ENCODE data around the gene IVNS1ABP. TPM values are rescaled to one million over a fixed set of nuclear protein-coding genes. Genes with fewer than 3 reads are reported as not detected.
"Not testable (repeated sequence)": the region's sequence is repeated elsewhere in the genome, so short reads cannot be mapped to it uniquely, and the experiment has no call there.

IVNS1ABP gene
- total RNA-seq, 1 donor from 2014 or later: 143 TPM

- DNase-seq (ENCODE audit: low spot score); H3K27me3 Mint-ChIP-seq (ENCODE audit: low read depth); H3K27ac Mint-ChIP-seq; H3K4me3 Mint-ChIP-seq (ENCODE audit: low read depth); intact Hi-C loops (cut with micrococcal nuclease): not testable (repeated sequence)
- Mint-ChIP-seq H3K9me3 (peaks cover 10% of the 10 kb centered on the region), H3K36me3 (ENCODE audit: low read depth) (peaks cover 19% of the 10 kb centered on the region), H3K4me1 (ENCODE audit: low read depth) (peaks cover 14% of the 10 kb centered on the region)
Observed at GRCh38 chr1:185321653-185322221, 4.7 kb upstream of the IVNS1ABP start.

- H3K27ac Mint-ChIP-seq; DNase-seq (ENCODE audit: low spot score): not testable (repeated sequence)
Observed at GRCh38 chr1:185321104-185321503, 4.1 kb upstream of the IVNS1ABP start.

GRCh38 chr1:185319139-185319475 lies 2.1 kb upstream of the IVNS1ABP start:
- Mint-ChIP-seq H3K4me1 (ENCODE audit: low read depth) (peaks cover 22% of the 10 kb centered on the region), H3K36me3 (ENCODE audit: low read depth) (peaks cover 37% of the 10 kb centered on the region), H3K4me3 (ENCODE audit: low read depth) (no peak overlapping the region), H3K27me3 (ENCODE audit: low read depth) (no peaks in the 10 kb centered on the region), H3K27ac (no peak overlapping the region), H3K9me3 (peaks cover 10% of the 10 kb centered on the region)
- intact Hi-C loops (cut with micrococcal nuclease): loop anchor here (5.0 to 10.0 kb wide), 3 partner anchors 276 to 353 kb away; partner anchors contain the start of gene NIBAN1
- DNase-seq (ENCODE audit: low spot score): no peak

More at GRCh38 chr1:185321104-185321503, 4.1 kb upstream of the IVNS1ABP start:
- H3K27me3 Mint-ChIP-seq (ENCODE audit: low read depth); intact Hi-C loops (cut with micrococcal nuclease); H3K4me3 Mint-ChIP-seq (ENCODE audit: low read depth): not testable (repeated sequence)
- peaks cover 19% of the 10 kb centered on the region for H3K36me3 Mint-ChIP-seq (ENCODE audit: low read depth)
- H3K9me3 Mint-ChIP-seq: peaks cover 10% of the 10 kb centered on the region
- peaks cover 14% of the 10 kb centered on the region for H3K4me1 Mint-ChIP-seq (ENCODE audit: low read depth)

GRCh38 chr1:185318431-185319138 lies 1.5 kb upstream of the IVNS1ABP start:
- peak overlapping the region; percentile 90 for H3K4me3 Mint-ChIP-seq (ENCODE audit: low read depth)
- H3K27ac Mint-ChIP-seq: peak overlapping the region; percentile 98
- peaks cover 43% of the 10 kb centered on the region for H3K36me3 Mint-ChIP-seq (ENCODE audit: low read depth)
- peaks cover 10% of the 10 kb centered on the region for H3K9me3 Mint-ChIP-seq
- intact Hi-C loops (cut with micrococcal nuclease): loop anchor here (5.0 to 10.0 kb wide), 3 partner anchors 276 to 354 kb away; partner anchors contain the start of gene NIBAN1
- peaks cover 27% of the 10 kb centered on the region for H3K4me1 Mint-ChIP-seq (ENCODE audit: low read depth)
- H3K27me3 Mint-ChIP-seq (ENCODE audit: low read depth): no peaks in the 10 kb centered on the region
- DNase-seq (ENCODE audit: low spot score): no peak

- peak overlapping the region; percentile 98 for H3K27ac Mint-ChIP-seq
- H3K9me3 Mint-ChIP-seq: peaks cover 10% of the 10 kb centered on the region
- no peaks in the 10 kb centered on the region for H3K27me3 Mint-ChIP-seq (ENCODE audit: low read depth)
- H3K36me3 Mint-ChIP-seq (ENCODE audit: low read depth): peaks cover 46% of the 10 kb centered on the region
- H3K4me3 Mint-ChIP-seq (ENCODE audit: low read depth): peak overlapping the region; percentile 90
- intact Hi-C loops (cut with micrococcal nuclease): loop anchor here (1.0 to 10.0 kb wide), 11 partner anchors 21 to 563 kb away; partner anchors contain the start of genes EDEM3, NIBAN1, RNF2 and SWT1
- DNase-seq (ENCODE audit: low spot score): peak; percentile 69
- H3K4me1 Mint-ChIP-seq (ENCODE audit: low read depth): peaks cover 34% of the 10 kb centered on the region
Observed at GRCh38 chr1:185317886-185318310, 855 bp upstream of the IVNS1ABP start.

GRCh38 chr1:185316163-185317033 lies 645 bp downstream of the IVNS1ABP start:
- H3K36me3 Mint-ChIP-seq (ENCODE audit: low read depth): peaks cover 49% of the 10 kb centered on the region
- intact Hi-C loops (cut with micrococcal nuclease): loop anchor here (1.0 to 10.0 kb wide), 12 partner anchors 23 to 1059 kb away; partner anchors contain the start of genes EDEM3, NIBAN1, ODR4 and RNF2
- peaks cover 45% of the 10 kb centered on the region for H3K4me1 Mint-ChIP-seq (ENCODE audit: low read depth)
- H3K27ac Mint-ChIP-seq: peak overlapping the region; percentile 98
- peaks cover 10% of the 10 kb centered on the region for H3K9me3 Mint-ChIP-seq
- peak overlapping the region; percentile 90 for H3K4me3 Mint-ChIP-seq (ENCODE audit: low read depth)
- DNase-seq (ENCODE audit: low spot score): peak; percentile 84
- H3K27me3 Mint-ChIP-seq (ENCODE audit: low read depth): no peaks in the 10 kb centered on the region

- Mint-ChIP-seq H3K36me3 (ENCODE audit: low read depth) (peaks cover 45% of the 10 kb centered on the region), H3K27ac (peak overlapping the region; percentile 98), H3K27me3 (ENCODE audit: low read depth) (no peaks in the 10 kb centered on the region), H3K4me3 (ENCODE audit: low read depth) (peak overlapping the region; percentile 90), H3K4me1 (ENCODE audit: low read depth) (peaks cover 47% of the 10 kb centered on the region), H3K9me3 (peaks cover 2% of the 10 kb centered on the region)
- DNase-seq (ENCODE audit: low spot score): no peak
- intact Hi-C loops (cut with micrococcal nuclease): loop anchor here (1.0 to 10.0 kb wide), 7 partner anchors 271 to 1060 kb away; partner anchors contain the start of genes EDEM3, NIBAN1, ODR4 and RNF2
Observed at GRCh38 chr1:185315445-185316071, 1.5 kb downstream of the IVNS1ABP start.

- no peaks in the 10 kb centered on the region for H3K27me3 Mint-ChIP-seq (ENCODE audit: low read depth)
- no peak for DNase-seq (ENCODE audit: low spot score)
- no peaks in the 10 kb centered on the region for H3K9me3 Mint-ChIP-seq
- peaks cover 43% of the 10 kb centered on the region for H3K36me3 Mint-ChIP-seq (ENCODE audit: low read depth)
- peak overlapping the region; percentile 90 for H3K4me3 Mint-ChIP-seq (ENCODE audit: low read depth)
- peak overlapping the region; percentile 53 for H3K27ac Mint-ChIP-seq
- intact Hi-C loops (cut with micrococcal nuclease): loop anchor here (10.0 kb wide), 1 partner anchor 280 kb away; no protein-coding TSS in a partner anchor
- peaks cover 47% of the 10 kb centered on the region for H3K4me1 Mint-ChIP-seq (ENCODE audit: low read depth)
Observed at GRCh38 chr1:185314411-185314810, 2.6 kb downstream of the IVNS1ABP start.

- Mint-ChIP-seq H3K27ac (no peak overlapping the region), H3K4me3 (ENCODE audit: low read depth) (peak overlapping the region; percentile 90), H3K27me3 (ENCODE audit: low read depth) (no peaks in the 10 kb centered on the region), H3K9me3 (no peaks in the 10 kb centered on the region), H3K4me1 (ENCODE audit: low read depth) (peaks cover 37% of the 10 kb centered on the region), H3K36me3 (ENCODE audit: low read depth) (peaks cover 56% of the 10 kb centered on the region)
- intact Hi-C loops (cut with micrococcal nuclease): loop anchor here (10.0 kb wide), 1 partner anchor 282 kb away; no protein-coding TSS in a partner anchor
- no peak for DNase-seq (ENCODE audit: low spot score)
Observed at GRCh38 chr1:185312361-185313138, 4.5 kb downstream of the IVNS1ABP start.

GRCh38 chr1:185311589-185312225 lies 5.3 kb downstream of the IVNS1ABP start:
- DNase-seq (ENCODE audit: low spot score): no peak
- H3K27ac Mint-ChIP-seq: no peak overlapping the region
- intact Hi-C loops (cut with micrococcal nuclease): loop anchor here (10.0 kb wide), 1 partner anchor 283 kb away; no protein-coding TSS in a partner anchor
- peaks cover 38% of the 10 kb centered on the region for H3K4me1 Mint-ChIP-seq (ENCODE audit: low read depth)
- H3K4me3 Mint-ChIP-seq (ENCODE audit: low read depth): peak overlapping the region; percentile 22
- H3K9me3 Mint-ChIP-seq: no peaks in the 10 kb centered on the region
- no peaks in the 10 kb centered on the region for H3K27me3 Mint-ChIP-seq (ENCODE audit: low read depth)
- H3K36me3 Mint-ChIP-seq (ENCODE audit: low read depth): peaks cover 64% of the 10 kb centered on the region

- Mint-ChIP-seq H3K4me1 (ENCODE audit: low read depth) (peaks cover 40% of the 10 kb centered on the region), H3K27me3 (ENCODE audit: low read depth) (no peaks in the 10 kb centered on the region), H3K36me3 (ENCODE audit: low read depth) (peaks cover 72% of the 10 kb centered on the region), H3K9me3 (no peaks in the 10 kb centered on the region), H3K4me3 (ENCODE audit: low read depth) (no peak overlapping the region), H3K27ac (no peak overlapping the region)
- no peak for DNase-seq (ENCODE audit: low spot score)
- intact Hi-C loops (cut with micrococcal nuclease): no loop called here
Observed at GRCh38 chr1:185309566-185309965, 7.5 kb downstream of the IVNS1ABP start.
